Measurements from ENCODE around the gene GPR37L1. TPM values are rescaled to one million over a fixed set of nuclear protein-coding genes. Genes with fewer than 3 reads are reported as not detected.
"Not testable (repeated sequence)": the region's sequence is repeated elsewhere in the genome, so short reads cannot be mapped to it uniquely, and the experiment has no call there.

GPR37L1 gene
- polyA plus RNA-seq, 1 donor from 2014 or later = not detected

DNA sequence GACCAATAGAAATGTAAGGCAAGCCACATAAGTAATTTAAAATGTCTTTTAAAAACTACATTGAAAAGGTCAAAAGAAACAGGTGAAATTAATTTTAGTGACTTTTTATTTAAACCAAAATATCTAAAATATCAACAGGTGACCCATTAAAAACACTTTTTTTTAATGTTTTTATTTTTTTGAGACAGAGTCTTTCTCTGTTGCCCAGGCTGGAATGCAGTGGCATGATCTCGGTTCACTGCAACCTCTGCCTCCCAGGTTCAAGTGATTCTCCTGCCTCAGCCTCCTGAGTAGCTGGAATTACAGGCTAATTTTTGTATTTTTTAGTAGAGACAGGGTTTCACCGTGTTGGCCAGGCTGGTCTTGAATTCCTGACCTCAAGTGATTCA is 58.0 kb downstream of the GPR37L1 start:
- not testable (repeated sequence) for H3K9me2 ChIP-seq (ENCODE audit: insufficient read depth, low read length); H4K20me1 ChIP-seq (ENCODE audit: insufficient read depth); H3K9me3 ChIP-seq (ENCODE audit: low read length); H3K9ac ChIP-seq (ENCODE audit: low read length); H3K4me2 ChIP-seq (ENCODE audit: low read length); H3F3A ChIP-seq (ENCODE audit: insufficient read depth, low read length, poor library complexity, severe bottlenecking); H2AFZ ChIP-seq (ENCODE audit: low read depth, low read length); H3K4me3 ChIP-seq (ENCODE audit: low read length); H3K79me2 ChIP-seq (replicated peaks; ENCODE audit: insufficient read depth, low read length); H3K27me3 ChIP-seq (ENCODE audit: insufficient read depth, low read depth, low read length); H3K27ac ChIP-seq (ENCODE audit: low read length); H3K36me3 ChIP-seq (ENCODE audit: insufficient read depth, low read length)

DNA sequence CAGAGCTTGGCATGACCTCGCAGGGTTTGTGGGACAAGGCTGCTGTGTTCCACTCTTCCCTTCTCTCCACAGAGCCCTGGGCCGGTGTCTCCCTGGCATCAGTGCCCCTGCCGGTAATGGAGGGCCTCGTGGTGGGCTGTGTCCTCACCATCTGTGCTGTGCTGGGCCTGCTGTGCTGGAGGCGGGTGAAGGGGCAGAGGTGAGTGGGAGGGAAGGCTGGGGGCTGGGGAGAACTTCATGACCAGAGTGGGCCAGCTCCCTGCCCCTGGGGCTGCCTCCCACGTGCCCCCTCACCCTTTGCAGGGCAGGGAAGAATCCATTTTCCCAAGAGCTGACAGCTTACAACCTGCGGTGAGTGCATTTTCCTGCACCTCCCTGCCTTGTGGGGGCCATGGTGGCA is 58.9 kb downstream of the GPR37L1 start:
- TF ChIP-seq TAF1 (IDR thresholded peaks at IDR 0.05; ENCODE audit: low read depth) = no peak
- TF ChIP-seq, protein P1, sequence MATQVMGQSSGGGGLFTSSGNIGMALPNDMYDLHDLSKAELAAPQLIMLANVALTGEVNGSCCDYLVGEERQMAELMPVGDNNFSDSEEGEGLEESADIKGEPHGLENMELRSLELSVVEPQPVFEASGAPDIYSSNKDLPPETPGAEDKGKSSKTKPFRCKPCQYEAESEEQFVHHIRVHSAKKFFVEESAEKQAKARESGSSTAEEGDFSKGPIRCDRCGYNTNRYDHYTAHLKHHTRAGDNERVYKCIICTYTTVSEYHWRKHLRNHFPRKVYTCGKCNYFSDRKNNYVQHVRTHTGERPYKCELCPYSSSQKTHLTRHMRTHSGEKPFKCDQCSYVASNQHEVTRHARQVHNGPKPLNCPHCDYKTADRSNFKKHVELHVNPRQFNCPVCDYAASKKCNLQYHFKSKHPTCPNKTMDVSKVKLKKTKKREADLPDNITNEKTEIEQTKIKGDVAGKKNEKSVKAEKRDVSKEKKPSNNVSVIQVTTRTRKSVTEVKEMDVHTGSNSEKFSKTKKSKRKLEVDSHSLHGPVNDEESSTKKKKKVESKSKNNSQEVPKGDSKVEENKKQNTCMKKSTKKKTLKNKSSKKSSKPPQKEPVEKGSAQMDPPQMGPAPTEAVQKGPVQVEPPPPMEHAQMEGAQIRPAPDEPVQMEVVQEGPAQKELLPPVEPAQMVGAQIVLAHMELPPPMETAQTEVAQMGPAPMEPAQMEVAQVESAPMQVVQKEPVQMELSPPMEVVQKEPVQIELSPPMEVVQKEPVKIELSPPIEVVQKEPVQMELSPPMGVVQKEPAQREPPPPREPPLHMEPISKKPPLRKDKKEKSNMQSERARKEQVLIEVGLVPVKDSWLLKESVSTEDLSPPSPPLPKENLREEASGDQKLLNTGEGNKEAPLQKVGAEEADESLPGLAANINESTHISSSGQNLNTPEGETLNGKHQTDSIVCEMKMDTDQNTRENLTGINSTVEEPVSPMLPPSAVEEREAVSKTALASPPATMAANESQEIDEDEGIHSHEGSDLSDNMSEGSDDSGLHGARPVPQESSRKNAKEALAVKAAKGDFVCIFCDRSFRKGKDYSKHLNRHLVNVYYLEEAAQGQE (IDR thresholded peaks at IDR 0.05; ENCODE audit: borderline replicate concordance) = no peak
- TF ChIP-seq SMC3 (conservative IDR thresholded peaks at IDR 0.05; ENCODE audit: poor library complexity) = no peak
- no peak for TF ChIP-seq EZH2 (IDR thresholded peaks at IDR 0.05; ENCODE audit: borderline replicate concordance, insufficient read depth, low read length, poor library complexity, severe bottlenecking)
- no peak for TF ChIP-seq POLR2AphosphoS5 (IDR thresholded peaks at IDR 0.05)
- TF ChIP-seq EP300 (conservative IDR thresholded peaks at IDR 0.05; ENCODE audit: poor library complexity, severe bottlenecking) = no peak
- TF ChIP-seq RAD21 (conservative IDR thresholded peaks at IDR 0.05) = no peak
- no peak for TF ChIP-seq MXI1 (conservative IDR thresholded peaks at IDR 0.05; ENCODE audit: poor library complexity, severe bottlenecking)
- TF ChIP-seq, protein P2, sequence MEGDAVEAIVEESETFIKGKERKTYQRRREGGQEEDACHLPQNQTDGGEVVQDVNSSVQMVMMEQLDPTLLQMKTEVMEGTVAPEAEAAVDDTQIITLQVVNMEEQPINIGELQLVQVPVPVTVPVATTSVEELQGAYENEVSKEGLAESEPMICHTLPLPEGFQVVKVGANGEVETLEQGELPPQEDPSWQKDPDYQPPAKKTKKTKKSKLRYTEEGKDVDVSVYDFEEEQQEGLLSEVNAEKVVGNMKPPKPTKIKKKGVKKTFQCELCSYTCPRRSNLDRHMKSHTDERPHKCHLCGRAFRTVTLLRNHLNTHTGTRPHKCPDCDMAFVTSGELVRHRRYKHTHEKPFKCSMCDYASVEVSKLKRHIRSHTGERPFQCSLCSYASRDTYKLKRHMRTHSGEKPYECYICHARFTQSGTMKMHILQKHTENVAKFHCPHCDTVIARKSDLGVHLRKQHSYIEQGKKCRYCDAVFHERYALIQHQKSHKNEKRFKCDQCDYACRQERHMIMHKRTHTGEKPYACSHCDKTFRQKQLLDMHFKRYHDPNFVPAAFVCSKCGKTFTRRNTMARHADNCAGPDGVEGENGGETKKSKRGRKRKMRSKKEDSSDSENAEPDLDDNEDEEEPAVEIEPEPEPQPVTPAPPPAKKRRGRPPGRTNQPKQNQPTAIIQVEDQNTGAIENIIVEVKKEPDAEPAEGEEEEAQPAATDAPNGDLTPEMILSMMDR (IDR thresholded peaks at IDR 0.05; ENCODE audit: poor library complexity, severe bottlenecking) = no peak
- Histone ChIP-seq H3K9me2 (ENCODE audit: insufficient read depth, low read length) (no peaks in the 10 kb centered on the region), H3K36me3 (ENCODE audit: insufficient read depth, low read length) (no peaks in the 10 kb centered on the region), H3K27me3 (ENCODE audit: insufficient read depth, low read depth, low read length) (no peaks in the 10 kb centered on the region), H3K9me3 (ENCODE audit: low read length) (no peaks in the 10 kb centered on the region), H3F3A (ENCODE audit: insufficient read depth, low read length, poor library complexity, severe bottlenecking) (no peaks in the 10 kb centered on the region), H2AFZ (ENCODE audit: low read depth, low read length) (no peak overlapping the region), H3K9ac (ENCODE audit: low read length) (no peak overlapping the region), H4K20me1 (ENCODE audit: insufficient read depth) (no peaks in the 10 kb centered on the region), H3K4me2 (ENCODE audit: low read length) (no peak overlapping the region), H3K27ac (ENCODE audit: low read length) (no peak overlapping the region), H3K4me3 (ENCODE audit: low read length) (no peak overlapping the region), H3K79me2 (replicated peaks; ENCODE audit: insufficient read depth, low read length) (no peaks in the 10 kb centered on the region)
